SHP77 (cell line): ENCODE measurements around the gene CA9.

Source experiments
- DNase-seq, 2 experiments: peaks; one replicate each; lab custom pipeline; 2025; lab: John Stamatoyannopoulos, UW

CA9 gene

GRCh38 chr9:35717132-35717870 is 43.6 kb downstream of the CA9 start:
- DNase-seq, result no peak

GRCh38 chr9:35718721-35719511 is 45.2 kb downstream of the CA9 start:
- no peak for DNase-seq

- no peak for DNase-seq
These were observed 45.8 kb downstream of the CA9 start for GRCh38 chr9:35719546-35719945.

DNA sequence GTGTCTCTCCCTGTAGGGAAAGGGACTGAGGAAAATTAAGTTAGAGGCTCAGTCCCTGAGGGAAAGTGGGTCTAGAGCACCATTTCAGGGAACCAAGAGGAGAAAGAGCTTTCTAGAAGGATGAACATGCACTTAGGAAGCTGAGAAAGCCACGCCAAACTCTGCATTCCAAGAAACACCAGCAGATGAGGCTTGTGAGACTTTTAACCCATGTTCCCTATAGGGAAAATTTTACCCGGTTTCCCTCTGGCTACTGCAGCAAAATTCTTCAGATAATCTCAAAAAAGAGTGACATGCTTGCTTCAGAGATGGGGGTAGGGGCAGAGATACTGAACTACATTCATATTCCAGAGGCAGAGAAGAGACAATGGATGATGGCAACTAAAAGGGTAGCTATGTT is 49.7 kb downstream of the CA9 start:
- DNase-seq, result no peak

DNA sequence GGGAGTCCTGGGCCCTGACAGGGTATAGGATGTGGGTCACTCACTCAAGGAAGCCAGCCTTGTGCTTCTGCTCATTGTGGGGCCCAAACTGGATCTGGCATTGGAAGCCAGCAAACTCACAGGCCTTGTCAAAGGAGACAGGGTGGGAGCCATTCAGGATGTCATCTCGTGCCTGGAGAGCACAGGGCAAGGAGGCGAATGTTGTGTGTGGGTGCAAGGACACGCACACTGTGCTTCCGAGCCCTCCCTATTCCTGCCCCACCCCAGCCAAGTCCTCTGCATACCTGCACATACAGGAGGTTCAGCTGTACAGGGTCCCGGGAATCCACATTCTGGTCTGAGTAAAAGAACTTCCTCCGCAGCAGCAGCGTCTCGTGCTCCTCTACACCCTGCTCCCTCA is 50.2 kb downstream of the CA9 start:
- no peak for DNase-seq

GRCh38 chr9:35725362-35725761 is 51.6 kb downstream of the CA9 start:
- no peak for DNase-seq

GRCh38 chr9:35726931-35727330 is 53.2 kb downstream of the CA9 start:
- DNase-seq, result no peak

- DNase-seq, result no peak
These were observed 53.9 kb downstream of the CA9 start for GRCh38 chr9:35727676-35728040.

DNA sequence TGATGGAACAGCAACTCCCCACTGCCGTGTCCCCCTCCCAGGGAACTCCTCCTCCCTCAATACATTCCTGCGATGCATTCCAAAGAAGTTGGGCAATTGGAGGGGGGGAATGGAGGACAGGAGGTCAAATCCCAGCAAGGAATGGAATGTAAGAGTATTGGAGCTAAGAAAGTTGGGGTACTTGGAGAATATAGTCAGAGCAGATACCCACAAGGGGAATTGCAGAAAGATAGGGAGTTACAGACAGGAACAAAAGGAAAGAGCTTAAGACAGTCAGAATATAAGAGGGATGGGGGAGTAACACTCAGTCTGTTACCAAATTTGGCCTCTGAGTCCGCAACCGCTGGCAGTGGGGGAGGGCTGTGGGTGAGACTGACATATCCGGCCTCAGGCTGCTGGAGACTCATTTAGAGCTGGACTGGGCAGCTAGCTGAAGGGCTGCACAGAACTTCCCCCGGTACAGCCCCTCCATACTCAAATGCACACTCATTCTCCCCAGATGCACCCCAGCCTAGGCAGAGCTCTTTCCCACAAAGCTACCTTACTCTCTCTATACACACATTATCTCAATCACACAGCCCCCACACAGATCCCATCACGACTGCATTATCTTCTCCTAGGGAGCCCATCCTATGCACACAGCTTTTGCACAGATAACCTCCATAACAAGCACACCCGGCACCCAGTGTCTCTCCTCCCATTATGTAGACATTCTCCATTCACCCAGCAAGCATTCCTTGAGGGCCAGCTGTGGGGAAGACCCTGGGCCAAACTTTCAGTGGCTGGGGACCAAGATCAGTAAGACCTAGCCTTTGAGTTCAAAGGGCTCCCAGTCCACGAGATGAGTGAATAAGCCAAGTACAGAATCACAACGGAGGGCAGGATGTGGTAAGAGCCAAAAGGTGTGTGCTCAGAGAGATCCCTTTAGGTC is 54.6 kb downstream of the CA9 start:
- DNase-seq, result no peak

DNA sequence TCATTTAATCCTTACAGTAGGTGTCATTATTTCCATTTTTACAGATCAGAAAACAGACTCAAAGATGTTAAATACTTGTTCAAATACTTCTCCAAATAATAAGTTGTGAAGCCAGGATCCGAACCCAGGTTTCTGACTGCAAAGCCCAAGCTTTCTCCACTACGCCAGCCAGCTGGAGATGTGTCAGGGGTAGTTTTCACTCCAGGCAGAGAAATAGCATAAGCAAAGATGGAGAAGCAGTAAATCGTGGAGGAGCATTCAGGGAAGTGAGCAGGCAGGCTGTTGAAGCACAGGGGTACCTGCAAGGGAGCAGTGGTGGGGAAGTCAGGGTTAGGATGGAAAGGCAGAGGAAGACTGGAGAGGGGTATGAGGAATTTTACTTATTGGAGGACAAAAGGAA is 55.4 kb downstream of the CA9 start:
- DNase-seq, result no peak

DNA sequence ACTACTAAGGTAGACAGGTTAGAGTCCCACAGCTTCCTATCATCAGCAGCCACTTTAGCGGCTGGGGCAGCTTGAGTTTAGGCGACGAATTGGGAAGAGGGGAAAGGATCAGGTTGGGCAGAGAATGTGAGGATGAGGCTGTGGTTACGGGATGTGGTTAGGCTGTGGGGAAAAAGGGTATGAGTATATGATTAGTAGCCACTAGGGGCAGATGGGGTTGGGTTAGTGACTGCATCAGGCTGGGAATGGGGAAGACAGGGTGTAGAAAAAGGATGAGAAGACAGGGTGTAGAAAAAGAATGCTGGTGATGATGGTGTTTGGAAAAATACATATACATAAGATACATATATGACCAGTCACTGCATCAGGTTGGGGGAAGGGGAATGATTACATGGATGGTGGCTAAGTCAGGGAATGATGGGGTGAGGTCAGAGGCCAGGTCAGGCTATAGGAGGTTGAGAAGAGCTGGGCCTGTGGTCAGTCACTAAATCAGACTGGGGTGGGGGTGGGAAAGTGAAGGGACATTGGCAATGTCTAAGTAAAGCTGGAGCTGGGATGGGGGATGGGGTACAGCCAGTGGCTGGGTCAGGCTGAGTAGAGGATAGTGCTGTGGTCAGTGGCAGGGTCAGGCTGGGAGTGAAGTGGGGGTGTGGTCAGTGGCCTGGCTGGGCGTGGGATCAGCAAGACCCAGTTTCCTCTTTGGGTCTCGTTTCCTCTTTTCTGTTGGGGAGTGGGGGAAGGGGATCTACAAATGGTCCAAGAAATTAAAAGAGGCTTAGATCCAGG is 56.2 kb downstream of the CA9 start:
- DNase-seq, result peak; percentile 5 to 37

- no peak for DNase-seq
These were observed 56.7 kb downstream of the CA9 start for GRCh38 chr9:35730486-35730854.
